Retina (tissue), 1 donor: ENCODE measurements around the gene GALNT10.

Experiments used
- DNase-seq: peaks from one replicate; pipeline ENCODE4 v3.0.0-alpha.2; 2016

Gene GALNT10

DNA sequence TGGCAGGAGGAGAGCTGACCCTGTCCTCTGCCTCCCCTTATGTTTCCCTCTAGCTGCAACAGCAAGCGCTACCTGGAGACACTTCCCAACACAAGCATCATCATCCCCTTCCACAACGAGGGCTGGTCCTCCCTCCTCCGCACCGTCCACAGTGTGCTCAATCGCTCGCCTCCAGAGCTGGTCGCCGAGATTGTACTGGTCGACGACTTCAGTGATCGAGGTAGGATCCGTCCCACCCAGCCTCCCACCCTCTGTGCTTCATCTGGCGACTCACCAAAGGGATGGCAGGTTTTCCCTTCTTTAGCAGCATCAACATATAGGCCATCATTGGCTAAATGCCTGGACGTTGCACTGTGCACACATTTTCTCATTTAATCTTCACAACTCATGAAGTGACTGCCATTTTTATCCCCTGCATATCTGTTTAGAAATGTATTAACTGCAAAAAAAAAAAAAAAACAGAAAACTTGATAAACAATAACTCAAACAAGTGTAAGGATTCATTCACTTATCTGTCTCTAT lies 139.0 kb downstream of the GALNT10 start:
- DNase-seq, result no peak

DNA sequence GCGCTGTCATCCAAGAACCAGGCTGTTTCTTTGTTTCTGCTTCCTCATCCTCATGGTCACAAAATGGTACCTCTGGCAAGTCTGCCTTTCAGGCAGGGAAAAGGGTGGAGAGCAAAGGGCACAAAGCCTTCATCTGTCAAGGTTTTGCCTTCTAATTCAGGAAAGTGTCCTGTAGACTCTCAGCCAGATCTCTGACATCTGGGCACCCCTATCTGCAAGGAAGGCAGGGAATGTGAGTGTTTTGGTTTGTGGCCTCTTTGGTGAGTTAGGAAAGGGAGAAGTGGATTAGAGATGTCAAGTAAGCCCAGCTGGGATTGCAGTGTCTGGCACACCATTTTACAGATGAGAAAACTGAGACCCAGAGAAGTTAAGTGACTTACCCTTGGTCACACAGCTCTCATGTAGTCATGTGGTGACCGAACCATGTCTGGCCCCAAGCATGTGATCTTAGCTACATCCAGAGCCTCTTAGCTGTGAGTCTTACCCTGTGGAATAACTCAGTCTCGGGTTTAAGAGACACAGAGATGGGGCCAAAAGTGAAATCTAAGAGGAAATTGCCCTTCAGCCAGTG lies 139.6 kb downstream of the GALNT10 start:
- no peak for DNase-seq

- DNase-seq, result no peak
Observed at GRCh38 chr5:154331232-154331631, 140.7 kb downstream of the GALNT10 start.

DNA sequence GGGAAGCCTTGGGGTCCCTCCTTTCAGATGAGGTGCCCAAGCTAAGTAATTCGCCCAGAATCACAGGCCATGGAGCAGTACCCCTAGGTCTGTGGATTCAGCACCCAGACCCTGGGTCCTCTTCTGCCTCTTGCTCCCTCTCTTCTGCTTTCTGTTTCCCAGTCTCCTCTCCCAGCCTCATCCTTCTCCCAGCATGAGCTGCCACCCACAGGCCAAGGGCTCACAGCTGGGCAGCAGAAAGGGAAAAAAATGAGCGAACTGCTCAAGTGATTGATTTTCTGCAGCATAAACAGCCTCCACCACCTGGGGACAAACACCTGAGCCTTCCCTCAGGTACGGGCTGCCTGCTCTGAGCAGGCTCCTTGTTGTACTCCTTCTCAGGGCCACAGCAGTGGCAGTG lies 141.4 kb downstream of the GALNT10 start:
- no peak for DNase-seq

- DNase-seq, result no peak
Observed at GRCh38 chr5:154332451-154332850, 141.9 kb downstream of the GALNT10 start.

DNA sequence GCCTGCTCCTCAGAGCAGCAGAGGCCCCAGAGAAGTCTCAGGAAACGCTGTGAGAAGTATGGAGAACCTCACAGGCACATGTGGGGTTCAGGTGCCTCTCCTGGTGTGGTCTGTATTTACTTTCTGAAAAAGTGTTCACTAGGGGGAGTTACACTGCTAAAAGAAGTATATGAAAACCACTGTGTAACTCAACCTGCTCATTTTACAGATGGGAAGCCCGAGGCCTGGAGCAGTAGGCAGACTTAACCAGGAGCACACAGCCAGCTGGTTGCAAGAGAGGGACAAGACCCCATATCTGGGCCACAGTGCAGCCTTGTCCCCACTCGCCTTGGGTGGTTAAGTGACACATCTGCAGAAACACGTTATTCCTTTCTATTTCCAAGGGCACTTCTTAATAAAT lies 142.5 kb downstream of the GALNT10 start:
- DNase-seq, result no peak

DNA sequence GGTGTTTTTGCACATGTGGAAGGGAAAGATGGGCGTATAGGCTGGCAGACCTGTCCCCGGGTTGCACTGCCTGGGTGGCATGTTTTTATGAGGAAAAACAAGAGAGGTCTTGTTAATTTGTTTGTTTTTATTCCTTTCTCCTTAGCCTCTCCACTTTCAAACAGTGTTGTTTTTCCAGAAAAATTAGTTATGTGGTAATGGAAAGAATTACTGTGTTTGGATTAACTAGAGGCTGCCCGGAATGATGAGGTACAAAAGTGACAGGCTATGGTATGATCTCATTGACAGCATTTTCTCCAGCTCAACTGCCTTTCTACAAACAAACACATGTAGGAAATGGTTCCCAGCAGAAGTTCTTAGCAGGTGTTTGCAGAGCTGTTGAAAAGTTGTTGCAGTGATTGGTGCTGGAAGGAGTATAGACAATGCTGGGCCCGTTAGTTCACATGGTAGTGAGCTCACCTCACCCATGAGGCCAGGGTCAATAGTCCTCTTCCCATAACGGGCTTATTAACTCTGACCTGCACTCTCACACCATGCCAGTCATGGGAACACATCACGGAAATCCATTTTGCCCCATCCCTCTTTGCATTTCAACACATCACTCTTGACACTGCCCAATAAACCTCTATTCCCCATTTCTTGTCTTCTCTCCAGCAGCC lies 144.0 kb downstream of the GALNT10 start:
- no peak for DNase-seq

DNA sequence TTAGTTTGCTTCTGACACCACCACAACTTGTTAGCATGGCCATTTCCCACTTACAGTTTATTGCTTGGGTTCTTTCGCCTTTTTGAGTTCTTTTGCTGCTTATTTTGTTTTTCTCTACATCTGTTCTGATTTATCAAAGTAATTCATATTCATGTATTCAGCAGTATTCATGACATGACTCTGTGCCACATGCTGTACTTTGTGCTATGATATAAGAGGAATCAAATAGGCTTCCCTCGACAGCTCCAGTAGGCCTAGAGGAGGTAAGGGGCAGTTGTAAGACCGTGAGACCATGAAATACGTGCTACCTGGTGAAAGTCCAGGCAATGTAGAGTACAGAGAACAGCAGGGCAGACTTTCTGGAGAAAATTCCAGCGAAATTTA lies 144.5 kb downstream of the GALNT10 start:
- no peak for DNase-seq

DNA sequence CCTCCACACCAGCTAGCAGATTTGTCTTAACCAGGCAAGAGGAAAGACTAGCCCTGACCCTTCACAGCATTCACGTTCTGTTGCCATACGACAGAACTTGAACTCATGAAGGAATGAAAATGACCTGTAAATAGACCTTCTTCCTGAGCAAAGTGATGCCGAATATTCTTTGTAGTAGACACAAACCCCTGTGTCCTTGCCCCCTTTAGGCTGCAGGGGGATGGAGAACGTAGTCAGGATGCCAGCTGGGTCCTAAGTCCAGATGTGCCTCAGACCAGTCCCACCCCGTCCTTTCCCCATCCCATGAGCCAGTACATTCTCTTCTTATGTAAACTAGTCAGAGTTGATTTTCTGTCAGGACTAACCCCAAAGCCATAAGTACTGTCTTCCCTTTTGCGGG lies 151.1 kb downstream of the GALNT10 start:
- no peak for DNase-seq

GRCh38 chr5:154342211-154342610 lies 151.7 kb downstream of the GALNT10 start:
- DNase-seq, result no peak

GRCh38 chr5:154342963-154343362 lies 152.4 kb downstream of the GALNT10 start:
- no peak for DNase-seq

DNA sequence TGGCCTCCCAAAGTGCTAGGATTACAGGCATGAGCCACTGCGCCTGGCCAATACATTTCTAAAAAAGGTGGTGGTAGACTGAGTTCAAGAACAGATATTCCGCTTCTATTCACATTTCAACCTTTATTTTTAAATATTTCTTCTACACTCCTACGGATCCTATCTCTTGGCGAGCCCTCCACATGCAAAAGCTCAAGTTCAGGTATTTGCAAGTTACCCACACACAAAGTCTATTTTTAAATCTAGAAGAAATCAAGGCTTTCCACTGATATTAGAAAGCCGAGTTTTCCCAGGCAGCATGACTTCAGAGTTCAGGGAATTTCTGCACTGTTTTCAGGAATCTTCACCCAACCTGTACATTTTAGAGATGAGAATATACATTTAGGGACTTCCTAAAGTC lies 153.9 kb downstream of the GALNT10 start:
- no peak for DNase-seq

GRCh38 chr5:154345255-154345952 lies 154.9 kb downstream of the GALNT10 start:
- DNase-seq, result no peak

GRCh38 chr5:154346427-154346826 lies 155.9 kb downstream of the GALNT10 start:
- DNase-seq, result no peak

- DNase-seq, result no peak
Observed at GRCh38 chr5:154349626-154350264, 159.2 kb downstream of the GALNT10 start.

GRCh38 chr5:154351141-154351540 lies 160.6 kb downstream of the GALNT10 start:
- DNase-seq, result no peak

DNA sequence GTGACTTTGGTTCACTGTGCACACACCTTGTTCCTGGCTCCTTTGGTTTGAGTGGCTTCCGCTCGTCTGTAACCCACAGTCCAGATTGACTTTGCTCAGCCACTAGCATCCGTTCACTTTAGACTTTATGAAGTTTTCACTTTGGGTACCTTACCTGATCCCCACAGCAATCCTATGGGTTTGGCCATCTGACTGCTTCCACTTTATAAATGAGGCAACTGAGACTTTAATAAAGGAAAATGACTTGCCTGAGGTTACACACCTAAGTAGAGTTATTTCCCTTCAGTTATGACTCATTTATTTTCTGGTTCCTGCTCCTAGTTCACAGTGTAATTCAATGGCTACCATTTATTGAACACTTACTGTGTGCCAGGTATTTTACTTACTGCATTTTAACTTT lies 161.0 kb downstream of the GALNT10 start:
- no peak for DNase-seq

GRCh38 chr5:154352960-154353548 lies 162.5 kb downstream of the GALNT10 start:
- DNase-seq, result no peak

DNA sequence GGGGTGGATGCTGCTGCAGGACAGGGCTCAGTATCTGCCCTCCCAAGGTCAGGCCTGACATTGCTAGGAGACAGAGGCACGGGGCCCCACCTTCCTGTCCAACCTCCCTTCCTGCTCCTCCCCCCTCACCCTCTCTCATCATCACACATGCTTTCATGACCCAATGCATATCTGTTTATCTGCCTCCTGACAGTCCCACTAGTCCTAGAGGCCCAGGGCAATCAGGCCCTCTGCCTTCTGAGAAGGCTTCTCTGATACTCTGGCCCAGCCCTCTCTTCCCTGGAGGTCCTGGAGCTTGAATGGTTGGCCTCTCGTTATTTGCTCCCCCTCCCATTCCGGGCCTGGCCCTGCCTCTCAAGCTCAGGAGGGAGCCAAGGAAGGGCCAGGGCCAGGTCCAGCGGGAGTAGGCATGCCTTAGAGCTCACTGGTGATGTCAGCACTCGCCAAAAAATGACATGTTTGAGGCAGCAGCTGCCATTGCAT lies 164.6 kb downstream of the GALNT10 start:
- DNase-seq, result peak; percentile 38

GRCh38 chr5:154356020-154356655 lies 165.6 kb downstream of the GALNT10 start:
- no peak for DNase-seq

DNA sequence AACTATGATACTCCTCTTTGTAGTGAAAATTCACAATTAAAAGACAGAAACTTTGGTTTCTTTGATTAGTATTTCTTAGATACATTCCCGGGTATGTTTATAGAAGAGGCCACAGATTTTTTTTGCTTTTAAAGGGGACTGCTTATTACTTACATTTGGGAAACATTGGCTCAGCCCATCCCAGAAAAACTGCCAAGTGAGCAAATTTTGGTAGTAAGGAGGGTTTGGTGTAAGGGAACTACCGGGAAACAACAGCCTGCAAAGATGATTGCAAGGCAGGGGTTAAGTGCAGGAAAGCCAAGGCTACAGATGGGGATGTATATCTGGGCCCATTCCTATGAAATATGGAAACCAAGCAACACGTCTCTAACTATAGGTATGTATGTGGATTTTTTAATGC lies 166.4 kb downstream of the GALNT10 start:
- DNase-seq, result no peak

- DNase-seq, result peak; percentile 71
Observed at GRCh38 chr5:154358516-154359220, 168.1 kb downstream of the GALNT10 start.
